GM19372 (cell line): ENCODE results near the gene UNCX.
"Not testable (repeated sequence)": the region's sequence is repeated elsewhere in the genome, so short reads cannot be mapped to it uniquely, and the experiment has no call there.

Experiments
- ATAC-seq: cut with Tn5 transposase; IDR thresholded peaks from one replicate; pipeline ENCODE4 v1.9.1; 2021; ENCODE audit warnings: mild to moderate bottlenecking, low read depth, moderate library complexity; ENCODE audit not compliant: unreplicated experiment

The UNCX gene

DNA sequence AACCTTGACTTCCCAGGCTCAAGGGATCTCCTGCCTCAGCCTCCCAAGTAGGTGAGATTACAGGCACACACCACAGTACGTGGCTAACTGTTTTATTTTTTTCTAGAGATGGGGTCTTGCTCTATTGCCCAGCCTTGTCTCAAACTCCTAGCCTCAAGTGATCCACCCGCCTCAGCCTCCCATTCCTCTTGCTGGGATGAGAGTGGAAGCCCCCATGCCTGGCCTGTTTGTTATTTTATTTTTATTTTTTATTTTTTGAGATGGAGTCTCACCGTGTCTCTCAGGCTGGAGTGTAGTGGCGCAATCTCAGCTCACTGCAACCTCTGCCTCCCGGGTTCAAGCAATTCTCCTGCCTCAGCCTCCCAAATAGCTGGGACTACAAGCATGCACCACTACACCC lies 20.6 kb upstream of the UNCX start:
- not testable (repeated sequence) for ATAC-seq

GRCh38 chr7:1214516-1214915 lies 18.2 kb upstream of the UNCX start:
- ATAC-seq = no peak

GRCh38 chr7:1218541-1219165 lies 14.0 kb upstream of the UNCX start:
- no peak for ATAC-seq

DNA sequence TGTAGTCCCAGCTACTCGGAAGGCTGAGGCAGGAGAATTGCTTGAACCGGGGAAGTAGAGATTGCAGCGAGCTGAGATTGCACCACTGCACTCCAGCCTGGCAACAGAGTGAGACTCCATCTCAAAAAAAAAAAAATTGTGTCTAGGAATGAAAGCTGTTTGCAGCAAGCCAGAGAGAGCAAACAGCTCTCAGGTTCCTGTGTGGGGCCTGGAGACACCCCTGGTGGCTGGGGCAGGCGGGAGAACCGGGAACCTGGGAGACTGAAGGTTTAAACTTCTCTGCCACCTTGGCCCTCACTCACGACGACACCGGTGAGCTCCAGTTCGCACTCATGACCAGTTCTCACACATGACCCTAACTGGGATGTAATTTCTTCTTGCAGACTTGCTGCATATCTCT lies 13.2 kb upstream of the UNCX start:
- no peak for ATAC-seq

- no peak for ATAC-seq
These were observed 12.5 kb upstream of the UNCX start for GRCh38 chr7:1220000-1220726.

DNA sequence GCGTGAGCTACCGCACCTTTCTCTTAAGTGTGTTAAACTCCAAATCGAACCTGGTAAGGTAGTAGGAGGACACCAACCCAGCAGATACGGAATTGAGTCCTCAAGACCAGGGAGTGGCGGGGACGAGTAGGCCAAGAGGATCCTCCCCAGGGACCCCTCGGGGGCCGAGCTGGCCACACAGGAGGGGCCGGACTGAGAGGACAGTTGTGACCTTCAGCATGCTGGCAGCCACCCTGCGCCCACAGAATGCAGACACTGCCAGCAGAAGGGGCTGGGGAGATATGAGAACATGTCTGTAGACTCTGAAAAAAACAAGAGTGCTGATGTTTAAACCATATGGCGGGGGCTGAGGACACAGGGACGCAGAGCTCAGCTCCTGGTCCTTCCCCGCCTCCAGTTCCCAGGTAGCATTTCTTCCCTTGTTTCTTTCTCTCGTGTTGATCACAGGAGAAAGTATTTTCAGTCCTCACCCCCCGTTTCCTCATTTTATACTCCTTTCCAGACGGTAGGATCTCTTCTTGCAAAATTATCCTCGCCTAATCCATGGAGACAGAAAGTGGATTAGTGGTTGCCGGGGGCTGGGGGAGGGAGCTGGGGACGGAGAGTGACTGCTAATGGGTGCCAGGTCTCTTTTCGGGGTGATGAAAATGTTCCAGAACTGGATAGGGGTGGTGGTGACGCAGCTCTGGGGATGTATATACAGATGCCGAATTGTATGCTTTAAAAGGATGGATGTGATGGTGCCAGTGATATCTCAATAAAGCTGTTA lies 11.5 kb upstream of the UNCX start:
- no peak for ATAC-seq

GRCh38 chr7:1223196-1223981 lies 9.3 kb upstream of the UNCX start:
- no peak for ATAC-seq

- no peak for ATAC-seq
These were observed 8.5 kb upstream of the UNCX start for GRCh38 chr7:1224086-1224716.

- ATAC-seq = no peak
These were observed 7.6 kb upstream of the UNCX start for GRCh38 chr7:1225030-1225429.

DNA sequence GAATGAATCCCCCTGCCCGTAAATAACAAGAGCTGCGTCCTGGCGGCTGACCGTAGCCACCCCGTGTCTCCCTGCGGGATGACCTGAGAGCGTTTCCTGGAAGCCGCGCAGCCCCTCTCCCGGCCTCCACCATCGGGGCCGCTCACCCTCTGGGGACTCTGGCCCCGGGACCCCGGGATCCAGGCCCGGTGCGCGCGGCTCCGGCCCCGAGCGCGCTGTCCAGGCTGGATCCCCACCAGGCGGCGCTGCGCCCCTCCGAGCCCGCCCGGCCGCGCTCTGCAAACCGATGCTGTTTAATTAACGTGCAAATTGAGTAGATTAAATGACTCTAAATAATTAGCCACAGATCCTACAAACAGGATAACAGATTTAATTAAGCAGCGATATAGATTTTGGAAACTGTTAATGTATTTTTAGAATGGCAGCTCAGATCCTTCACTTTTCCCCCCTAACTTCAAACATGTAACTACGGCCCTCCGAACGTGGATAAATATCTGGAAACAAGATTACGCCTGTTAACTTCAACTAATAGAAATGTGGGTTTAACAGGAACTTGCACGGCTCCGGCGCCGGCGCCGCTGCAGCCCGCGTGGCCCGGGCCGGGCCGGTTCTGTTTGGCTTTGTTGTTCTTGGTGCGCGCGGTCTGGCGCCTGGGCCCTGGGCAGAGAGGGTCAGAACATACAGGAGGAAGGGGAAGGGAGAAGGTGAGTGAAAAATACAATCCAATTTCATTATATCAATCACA lies 7.1 kb upstream of the UNCX start:
- ATAC-seq = no peak

DNA sequence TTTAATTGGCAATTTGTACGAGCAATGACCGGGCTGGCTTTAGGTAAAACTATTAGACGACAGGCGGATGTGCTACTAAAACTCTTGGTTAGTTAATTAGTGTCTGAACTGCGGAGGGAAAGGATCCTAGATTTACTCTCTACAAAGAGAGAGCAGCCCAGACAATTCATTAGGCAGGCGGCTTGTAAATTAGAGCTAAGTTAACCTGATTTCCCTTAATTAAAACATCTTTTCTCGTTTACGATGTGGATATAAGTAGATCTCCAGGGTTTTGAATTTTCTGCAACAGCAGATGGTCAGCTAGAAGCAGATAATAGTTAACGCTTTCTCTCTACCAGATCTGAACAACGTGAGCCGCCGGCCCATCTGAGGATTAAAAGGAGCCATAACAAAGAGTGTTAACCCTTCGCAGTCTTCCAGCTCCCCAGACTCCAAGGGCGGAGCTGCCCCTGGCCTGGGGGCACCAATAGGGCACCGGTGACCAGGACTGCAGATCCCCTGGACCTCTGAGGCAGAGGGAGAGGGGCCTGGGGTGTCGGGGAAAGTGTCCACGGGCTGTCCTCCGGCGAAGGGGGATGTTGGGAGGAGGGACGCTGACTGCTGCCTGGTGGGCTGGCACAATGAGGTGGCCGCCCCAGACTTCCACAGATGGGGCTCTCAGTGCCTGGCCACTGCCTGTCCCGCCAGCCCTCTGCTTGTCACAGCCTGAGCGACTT lies 6.3 kb upstream of the UNCX start:
- no peak for ATAC-seq

- ATAC-seq = no peak
These were observed 5.4 kb upstream of the UNCX start for GRCh38 chr7:1227071-1227804.

DNA sequence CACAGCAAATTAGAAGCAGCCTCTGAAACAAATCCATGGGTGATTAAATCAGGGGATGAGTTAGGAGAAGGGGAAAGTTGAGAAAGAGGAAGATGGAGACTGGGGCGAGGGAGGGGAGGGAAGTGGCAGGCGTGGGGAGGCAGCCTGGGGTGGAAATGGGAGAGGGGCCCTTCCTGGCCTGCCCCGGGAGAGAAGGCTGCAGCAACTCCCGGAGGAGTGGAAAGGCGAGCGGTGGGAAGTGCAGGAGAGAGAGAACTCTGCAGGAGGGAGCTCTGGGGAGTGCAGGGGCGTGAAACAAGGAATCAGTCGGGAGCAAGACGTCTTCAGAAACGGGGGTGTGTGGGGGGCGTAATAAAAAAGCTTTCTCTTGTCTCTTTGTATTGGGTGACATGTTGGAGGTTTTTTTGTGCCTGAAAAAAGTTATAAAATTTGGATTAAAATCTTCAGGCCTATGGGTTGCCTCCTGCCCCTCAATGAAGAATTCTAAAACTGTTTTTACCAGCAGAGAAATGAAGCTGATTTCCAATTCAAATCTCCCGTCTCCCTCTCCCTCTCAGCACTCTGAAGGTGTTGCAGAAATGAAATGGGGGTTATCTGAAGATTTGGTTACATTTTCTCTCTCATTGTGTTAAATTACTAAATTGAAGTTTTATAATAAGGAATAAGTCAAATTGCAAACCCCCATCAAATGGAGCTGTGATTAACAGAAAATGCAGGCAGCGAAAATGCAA lies 4.7 kb upstream of the UNCX start:
- no peak for ATAC-seq

DNA sequence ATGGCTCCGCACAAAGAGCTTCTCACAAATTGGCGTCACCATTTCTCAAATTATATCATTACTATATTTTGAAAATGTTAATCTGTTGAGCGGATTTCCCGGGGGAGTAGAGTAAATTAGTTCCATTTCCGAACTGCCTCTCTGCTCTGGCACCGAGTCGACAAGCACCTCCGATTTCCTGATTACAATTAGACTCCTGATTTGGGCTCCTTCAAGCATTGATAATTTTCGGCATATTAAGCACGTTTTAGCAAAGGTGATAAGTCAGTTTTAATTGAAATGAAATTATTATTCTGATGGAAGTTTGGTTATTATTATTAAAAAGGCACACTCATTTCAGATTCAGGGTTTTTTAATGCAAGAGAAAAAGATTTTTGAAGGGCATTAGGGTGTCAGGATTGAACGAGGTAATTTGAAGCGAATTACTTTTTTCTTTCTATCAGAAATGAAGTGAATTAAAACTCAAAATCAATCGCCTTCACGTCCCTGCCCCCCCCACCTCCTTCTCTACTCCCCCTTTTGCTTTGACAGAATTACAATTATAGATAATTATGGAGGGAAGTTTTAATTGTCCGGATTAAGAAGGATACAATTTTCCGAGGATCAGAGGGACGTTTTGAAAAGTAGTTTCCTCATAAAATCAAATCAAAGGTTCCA lies 4.0 kb upstream of the UNCX start:
- no peak for ATAC-seq

GRCh38 chr7:1229202-1229947 lies 3.3 kb upstream of the UNCX start:
- ATAC-seq = no peak

GRCh38 chr7:1229956-1230355 lies 2.7 kb upstream of the UNCX start:
- ATAC-seq = no peak
